ENCODE measurements around the gene TTC31.
"Not testable (repeated sequence)": the region's sequence is repeated elsewhere in the genome, so short reads cannot be mapped to it uniquely, and the experiment has no call there.

TTC31 gene

DNA sequence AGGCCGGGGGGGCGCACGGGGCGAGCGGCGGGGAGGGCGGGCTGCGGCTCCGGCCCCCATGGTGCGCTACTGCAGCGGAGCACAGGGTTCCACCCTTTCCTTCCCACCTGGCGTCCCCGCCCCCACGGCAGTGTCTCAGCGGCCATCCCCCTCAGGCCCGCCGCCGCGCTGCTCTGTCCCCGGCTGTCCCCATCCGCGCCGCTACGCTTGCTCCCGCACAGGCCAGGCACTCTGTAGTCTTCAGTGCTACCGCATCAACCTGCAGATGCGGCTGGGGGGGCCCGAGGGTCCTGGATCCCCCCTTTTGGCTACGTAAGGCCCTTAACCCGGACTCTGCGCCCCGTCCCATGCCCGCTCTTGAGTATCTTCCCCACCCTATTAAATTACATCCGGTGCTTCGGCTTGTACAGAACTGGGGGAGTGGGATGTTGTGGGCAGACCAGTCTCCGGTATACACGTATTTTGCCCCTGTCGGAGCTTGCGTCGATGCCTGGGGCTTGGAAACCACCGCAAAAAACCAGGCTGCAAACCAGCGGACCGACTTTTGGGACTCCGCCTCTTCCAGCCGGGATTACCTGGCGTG lies 25.2 kb upstream of the TTC31 start:
- peak; percentile 69 for DNase-seq (ENCODE audit: low read depth)

DNA sequence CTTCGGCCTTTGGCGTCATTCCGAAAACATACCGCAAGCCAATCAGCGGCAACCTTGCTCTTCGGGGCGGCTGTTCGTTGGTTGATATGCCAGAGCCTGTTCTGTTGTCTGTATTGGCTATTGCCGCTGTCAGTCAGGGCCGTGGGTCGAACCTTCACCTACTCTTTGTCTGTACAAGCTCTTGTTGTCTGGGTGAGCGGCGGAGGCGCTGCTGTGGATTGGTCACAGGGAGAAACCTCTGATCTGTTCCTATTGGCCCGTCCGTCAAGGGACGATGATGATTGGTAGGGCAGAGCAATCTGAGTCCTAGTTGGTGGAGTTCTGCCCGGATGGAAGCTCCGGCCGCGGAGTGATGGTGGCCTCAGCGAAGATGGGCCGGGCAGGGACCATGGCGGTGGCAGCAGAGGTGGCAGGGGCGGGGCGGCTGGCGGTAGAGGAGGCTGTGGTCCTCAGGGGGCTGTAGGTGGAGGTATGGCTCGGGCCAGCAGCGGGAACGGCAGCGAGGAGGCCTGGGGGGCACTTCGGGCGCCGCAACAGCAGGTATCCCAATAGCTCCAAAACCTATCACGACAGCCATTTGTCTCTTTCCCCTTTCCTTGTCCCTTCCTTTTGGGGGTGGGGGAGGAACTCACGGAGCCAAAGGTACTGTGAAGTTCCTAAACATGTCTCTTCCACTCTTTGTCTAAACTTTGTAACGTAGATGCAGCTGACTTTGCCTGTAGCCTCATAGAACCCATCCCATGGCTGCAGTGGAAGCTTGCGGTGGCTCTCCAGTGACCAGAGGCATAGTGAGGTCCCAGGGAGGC lies 24.5 kb upstream of the TTC31 start, which contains the start of gene WBP1:
TSS of gene WBP1 (plus strand) at position 307 of the 806 bp plus-strand sequence. CDS start at position 472, 165 bp downstream.
- peak; percentile 98 for DNase-seq (ENCODE audit: low read depth)

DNA sequence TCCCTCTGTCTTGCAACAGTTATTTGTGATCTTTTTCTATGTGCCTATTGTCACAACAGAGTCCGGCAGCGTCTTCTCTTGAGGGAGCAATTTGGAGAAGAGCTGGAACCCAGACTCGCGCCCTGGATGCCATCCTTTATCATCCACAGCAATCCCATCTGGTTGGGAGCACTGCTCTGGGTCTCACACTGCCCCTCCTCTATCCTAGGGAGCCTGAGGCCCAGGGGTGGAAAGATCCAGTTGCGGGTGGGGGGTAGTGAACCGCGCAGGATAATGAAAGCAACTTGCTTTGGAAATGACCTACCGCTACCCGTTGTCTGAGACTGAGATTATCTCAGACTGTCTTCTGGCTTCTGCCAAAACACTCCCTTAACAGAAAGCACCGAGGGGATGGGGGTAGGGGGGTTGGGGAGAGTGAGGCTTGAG lies 23.9 kb upstream of the TTC31 start:
- no peak for DNase-seq (ENCODE audit: low read depth)

DNA sequence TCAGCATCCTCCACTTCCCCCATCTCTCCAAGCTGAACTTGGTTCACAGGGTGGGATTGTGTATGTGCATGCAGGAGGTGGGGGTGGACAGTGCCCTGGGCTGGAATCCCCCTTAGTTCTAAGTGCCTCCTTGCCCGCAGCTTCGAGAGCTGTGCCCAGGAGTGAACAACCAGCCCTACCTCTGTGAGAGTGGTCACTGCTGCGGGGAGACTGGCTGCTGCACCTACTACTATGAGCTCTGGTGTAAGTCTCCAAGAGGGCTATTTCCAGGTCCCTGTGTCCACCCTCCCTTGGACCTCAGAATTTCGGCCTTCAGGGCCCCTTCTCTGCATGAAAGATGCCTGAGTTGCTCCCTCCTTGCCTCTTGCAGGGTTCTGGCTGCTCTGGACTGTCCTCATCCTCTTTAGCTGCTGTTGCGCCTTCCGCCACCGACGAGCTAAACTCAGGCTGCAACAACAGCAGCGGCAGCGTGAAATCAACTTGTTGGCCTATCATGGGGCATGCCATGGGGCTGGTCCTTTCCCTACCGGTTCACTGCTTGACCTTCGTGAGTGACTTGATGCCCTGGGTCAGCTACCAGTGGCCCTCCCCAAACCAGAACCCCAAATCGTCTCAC lies 23.3 kb upstream of the TTC31 start:
- not testable (repeated sequence) for DNase-seq (ENCODE audit: low read depth)

DNA sequence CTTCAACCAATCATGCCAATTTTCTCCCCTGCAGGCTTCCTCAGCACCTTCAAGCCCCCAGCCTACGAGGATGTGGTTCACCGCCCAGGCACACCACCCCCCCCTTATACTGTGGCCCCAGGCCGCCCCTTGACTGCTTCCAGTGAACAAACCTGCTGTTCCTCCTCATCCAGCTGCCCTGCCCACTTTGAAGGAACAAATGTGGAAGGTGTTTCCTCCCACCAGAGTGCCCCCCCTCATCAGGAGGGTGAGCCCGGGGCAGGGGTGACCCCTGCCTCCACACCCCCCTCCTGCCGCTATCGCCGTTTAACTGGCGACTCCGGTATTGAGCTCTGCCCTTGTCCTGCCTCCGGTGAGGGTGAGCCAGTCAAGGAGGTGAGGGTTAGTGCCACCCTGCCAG lies 22.7 kb upstream of the TTC31 start:
- not testable (repeated sequence) for DNase-seq (ENCODE audit: low read depth)

DNA sequence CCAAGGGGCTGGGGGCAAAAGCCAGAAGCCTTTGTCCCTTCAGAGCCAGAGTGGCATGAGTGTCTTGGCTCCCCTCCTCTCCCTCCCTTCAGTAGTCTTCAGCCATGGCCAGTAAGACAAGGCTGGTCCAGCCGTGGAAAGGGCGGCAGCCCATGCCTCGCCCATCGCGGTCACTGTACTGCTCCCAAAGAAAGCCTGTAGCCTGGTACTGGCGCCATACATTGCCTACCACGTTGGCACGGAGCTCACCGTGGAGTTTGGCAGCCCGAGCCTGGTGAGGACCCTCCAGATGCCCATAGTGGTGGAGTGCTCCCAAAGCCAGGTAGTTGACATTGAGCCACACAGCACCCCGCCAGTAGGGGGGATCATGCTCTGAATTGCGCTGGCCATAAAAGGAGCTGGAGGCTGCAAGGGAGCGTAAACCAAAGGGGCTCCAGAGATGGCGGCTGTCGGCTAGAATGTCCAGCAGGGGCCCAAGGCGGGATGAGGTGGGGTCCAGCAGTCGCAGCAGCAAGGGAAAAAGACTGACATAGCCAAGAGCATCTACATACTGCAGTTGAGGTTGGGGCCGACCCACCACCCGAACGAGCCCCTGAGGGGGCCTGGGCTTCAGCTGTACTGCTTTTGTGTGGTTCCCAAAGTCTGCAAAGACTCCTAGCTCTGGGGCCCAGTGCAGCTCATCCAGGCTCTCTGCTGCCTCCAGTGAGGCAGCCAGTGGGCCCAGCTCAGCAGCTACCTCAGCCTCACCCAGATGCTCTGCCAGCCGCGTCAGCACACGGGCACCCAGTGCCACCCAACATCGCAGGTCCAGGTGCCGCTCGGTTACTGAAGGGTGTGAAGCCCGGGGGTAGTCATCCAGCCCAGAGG lies 21.5 kb upstream of the TTC31 start:
- DNase-seq (ENCODE audit: low read depth): no peak

DNA sequence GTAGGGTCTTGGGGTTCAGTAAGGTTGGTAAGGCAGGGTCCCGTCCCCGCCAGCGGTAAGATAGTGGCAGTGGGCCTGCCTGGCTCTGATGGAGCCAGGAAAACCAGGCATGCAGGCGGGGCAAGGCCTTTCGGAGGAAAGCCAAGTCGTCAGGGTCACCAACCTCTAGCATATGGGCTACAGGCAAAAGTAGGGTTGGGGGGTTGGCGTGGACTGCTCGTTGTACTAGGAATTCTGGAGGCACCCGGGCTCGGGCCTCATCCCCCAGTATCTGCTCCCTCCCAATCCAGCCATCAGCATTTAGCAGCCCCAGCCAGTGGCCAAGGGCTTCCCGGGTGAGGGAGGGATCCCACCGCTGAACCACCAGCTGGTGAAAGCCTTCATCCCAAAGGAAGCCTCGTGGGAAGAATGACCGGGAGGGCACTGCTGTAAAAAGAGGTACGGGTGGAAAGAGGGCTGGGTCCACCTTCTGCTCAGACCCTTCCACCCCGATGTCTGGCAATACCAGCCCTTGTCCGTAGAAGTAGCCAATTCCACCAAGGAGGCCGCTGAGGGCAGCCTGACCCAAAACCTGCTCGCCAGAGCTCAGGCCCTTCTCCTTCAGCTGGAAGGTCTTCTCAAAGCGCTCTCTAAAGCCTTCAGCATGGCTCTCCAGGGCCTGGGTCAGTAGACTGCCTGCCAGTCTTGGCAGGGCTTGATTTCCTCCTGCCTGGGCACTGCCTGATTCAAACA lies 20.7 kb upstream of the TTC31 start:
- no peak for DNase-seq (ENCODE audit: low read depth)

DNA sequence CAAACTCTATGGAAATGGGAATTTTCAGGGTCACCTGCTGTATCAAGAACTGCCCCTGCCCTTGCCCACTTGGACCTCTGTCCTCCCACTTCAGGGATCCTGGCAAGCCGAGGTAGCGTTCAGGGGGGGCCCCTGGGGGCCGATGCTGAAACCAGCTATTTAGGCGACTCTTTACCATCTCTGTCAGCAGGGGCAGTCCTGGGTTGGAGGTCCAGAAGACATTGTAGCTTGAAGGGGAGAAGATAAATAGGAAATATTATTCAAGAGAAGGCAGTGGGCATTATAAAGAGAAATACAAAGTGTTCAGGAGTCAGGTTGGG lies 20.1 kb upstream of the TTC31 start:
- DNase-seq (ENCODE audit: low read depth): no peak

DNA sequence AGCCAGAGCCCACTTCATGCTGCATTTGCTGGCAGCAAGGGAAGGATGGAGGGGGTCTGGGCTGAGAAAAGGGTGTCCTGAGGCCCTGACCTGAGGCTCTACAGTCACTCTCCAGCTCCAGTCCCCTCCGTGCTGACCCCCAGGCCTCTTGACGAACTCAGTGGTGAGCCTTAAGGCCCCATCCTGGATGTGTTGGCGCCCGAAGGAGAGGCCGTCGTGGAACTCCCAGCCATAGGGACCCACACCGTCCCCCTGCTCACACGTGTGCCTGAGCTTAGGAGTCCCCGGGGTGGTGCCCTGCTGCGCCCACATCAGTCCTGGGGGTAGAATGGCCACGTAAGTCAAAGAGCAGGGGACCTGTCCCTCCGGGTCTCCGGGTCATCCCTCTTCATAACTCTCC lies 18.5 kb upstream of the TTC31 start:
- DNase-seq (ENCODE audit: low read depth): no peak

DNA sequence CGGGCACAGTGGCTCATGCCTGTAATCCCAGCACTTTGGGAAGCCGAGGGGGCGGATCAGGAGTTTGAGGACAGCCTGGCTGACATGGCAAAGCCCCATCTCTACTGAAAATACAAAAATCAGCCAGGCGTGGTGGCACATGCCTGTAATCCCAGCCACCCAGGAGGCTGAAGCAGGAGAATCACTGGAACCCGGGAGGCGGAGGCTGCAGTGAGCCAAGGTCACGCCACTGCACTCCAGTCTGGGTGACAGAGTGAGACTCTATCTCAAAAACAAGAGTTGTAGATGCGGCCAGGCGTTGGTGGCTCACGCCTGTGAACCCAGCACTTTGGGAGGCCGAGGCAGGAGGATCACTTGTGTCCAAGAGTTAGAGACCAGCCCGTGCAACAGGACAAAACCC lies 12.1 kb upstream of the TTC31 start:
- not testable (repeated sequence) for DNase-seq (ENCODE audit: low read depth)

DNA sequence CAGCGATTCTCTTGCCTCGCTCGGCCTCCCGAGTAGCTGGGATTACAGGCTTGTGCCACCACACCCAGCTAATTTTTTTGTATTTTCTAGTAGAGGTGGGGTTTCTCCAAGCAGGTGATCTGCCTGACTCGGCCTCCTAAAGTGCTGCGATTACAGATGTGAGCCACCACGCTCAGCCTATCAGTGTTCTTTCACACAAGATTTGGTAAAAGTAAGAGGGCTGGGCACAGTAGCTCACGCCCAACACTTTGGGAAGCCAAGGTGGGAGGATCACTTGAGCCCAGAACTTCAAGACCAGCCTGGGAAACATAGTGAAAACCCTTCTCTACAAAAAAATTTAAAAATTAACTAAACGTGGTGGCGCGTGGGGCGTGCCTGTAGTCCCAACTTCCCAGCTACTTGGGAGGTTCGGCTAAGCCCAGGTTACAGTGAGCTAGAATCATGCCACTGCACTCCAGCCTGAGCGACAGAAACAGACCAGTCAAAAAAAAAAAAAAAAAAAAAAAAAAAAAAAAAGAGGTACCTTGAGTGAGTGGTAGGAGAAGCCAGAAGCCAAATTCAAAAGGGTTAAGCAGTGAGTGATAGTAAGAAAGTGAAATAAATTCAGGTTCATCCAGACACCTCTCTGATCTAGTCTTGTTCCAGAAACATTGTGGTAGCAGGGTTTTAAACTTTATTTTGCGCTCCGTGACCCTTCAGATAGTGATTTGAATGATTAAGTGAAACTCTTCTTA lies 11.4 kb upstream of the TTC31 start:
- DNase-seq (ENCODE audit: low read depth): no peak

DNA sequence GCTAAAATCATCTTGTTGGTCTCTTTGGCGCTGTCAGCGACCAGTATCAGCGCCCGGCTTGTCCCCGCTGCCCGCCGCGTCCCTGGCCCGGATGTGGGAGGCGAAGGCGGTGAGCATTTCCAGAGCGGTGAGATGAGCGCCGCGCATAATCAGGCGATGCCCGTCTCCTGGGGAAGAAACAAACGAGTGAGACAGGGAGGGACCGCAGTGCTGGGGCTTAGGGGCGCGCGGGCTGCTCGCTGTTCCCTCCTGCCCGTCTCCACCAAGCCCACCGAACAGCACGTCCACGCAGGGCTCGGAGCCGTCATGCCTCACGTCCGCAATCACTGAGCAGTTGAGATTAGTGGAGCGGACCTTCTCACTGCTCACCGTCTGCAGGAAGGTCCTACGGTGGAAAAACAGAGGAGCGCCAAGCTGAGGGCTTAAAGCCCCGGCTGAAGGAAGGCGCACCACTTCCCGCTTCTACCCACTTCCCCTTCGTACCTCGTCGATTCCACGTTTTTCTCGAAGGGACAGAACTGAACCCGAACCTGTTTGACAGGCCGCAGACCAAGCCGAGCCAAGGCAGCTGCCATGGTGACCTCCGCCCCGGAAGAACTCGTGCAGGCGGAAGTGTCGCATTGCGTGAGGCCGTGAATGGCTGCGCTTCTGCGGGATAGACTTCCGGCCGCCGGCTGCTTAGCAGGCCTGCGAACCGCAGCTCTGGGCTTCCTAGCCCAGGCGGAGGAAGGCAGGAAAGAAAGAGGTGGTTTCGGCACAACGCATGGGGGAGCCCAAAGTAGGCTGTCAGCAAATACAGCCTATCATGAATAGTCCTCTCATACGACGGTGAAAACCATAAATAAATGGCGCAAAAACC lies 10.6 kb upstream of the TTC31 start, which contains the start of gene MRPL53:
TSS of gene MRPL53 (minus strand) at position 595 of the 859 bp plus-strand sequence. CDS start at position 575, 20 bp downstream.
- peak; percentile 96 for DNase-seq (ENCODE audit: low read depth)

DNA sequence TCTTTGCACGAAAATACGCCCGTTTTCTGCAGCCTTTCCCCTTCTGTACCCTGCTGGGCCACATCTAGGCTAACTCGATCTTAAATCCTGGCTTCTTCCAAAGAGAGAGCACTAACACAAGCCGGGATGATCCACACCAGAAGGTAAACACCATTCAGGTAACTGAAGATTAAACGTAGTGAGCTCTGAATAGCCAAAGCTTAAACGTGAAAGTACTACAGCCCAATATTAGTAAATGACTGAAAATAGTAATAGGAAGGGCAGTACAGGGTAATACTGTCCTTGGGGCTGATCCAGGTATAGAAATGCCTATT lies 10.0 kb upstream of the TTC31 start:
- no peak for DNase-seq (ENCODE audit: low read depth)

DNA sequence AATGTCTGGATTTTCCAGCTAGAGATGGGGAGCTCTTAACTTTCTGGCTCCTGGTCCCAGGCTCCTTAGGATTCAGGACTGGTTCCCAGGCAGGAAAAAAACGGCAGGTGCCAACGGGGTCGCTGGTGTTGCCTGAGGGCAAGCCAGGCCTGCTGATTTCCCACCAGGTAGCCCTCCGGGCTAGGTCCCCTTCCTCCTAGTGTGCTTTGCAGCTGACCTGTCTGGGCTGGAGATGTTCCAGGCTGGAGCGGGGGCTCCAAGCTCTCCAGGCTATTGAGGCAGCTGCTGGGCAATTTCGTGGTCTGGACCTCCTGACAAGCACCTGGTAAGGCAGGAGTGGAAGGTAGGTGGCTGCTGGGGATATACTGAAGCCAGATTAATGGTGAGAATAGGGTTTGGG lies 8.4 kb upstream of the TTC31 start:
- no peak for DNase-seq (ENCODE audit: low read depth)

DNA sequence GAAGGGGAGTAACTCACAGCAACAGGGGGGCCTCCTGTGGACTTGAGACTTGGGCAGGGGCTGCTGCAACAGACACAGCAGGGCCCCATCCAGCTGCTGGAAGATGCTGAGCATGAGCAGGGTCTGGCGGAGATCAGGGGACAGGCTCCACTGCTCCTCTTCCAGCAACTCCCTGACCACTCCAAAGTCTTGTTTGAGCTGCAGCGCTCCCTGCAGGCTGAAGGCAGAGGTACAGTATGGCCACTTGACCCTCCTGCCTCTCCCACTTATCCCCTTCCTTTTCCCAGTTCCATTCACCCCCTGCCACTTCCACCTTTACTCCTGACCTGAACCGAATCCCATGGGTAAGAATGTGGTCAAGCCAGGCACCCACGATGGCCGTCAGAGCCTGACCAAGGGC lies 8.0 kb upstream of the TTC31 start:
- no peak for DNase-seq (ENCODE audit: low read depth)

DNA sequence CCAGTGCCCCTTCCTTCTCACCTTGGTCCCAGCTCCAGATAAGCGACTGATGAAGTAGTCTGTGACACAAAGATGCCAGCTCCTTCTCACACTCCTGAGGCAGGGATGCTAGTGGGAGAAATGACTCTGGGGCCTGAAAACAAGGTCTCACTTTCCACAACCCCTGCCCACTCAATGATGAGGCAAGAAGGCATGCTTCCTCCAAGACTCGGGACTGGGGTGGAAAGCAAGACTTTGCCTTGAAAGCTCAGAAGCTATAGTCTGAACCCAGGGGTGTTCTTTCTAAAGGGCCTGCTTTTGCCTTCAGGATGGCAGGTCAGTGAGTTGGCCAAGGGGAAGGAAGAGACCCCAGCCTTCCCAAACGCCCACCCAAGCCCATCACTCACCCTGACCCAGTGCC lies 1.4 kb upstream of the TTC31 start:
- DNase-seq (ENCODE audit: low read depth): no peak

DNA sequence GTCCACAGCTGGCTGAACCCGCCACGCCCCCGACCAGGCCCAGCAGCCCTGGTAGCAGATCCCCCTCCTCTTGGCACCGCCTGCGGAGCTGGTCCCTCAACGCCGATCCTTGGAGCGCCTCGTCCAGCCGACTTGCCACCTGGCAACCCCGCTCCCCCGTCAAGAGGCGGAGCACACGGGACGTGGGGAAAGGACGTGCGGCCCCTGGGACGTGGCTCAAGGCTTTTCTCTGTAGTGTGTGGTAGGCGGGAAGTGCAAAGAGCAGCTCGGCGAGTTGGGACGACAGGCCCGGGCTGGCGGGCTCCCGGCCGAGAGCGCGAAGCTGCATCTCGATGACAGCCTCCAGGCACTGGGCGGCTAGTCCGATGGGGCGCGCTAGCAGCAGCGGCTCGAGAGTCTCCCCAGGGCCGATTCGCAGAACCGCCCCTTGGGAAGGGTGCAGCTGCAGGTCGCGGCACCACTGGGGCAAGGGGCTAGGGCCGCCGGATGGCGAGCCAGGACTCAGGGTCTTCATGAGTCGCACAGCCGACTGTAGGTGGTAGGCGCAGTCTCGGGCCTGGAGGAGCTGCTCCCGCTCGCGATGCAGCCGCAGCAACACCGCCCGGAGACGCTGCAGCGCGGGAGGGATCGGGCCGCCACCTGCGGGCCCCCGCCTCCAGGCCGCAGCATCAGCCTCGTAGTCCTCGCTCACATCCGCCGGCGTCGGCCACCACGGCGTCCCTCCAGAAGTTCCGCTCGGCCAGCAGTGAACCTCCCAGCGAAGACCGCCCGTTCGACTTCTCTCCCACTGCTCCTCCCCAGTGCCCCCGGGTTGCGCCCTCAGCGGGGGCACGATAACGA lies 700 bp upstream of the TTC31 start:
- DNase-seq (ENCODE audit: low read depth): no peak

DNA sequence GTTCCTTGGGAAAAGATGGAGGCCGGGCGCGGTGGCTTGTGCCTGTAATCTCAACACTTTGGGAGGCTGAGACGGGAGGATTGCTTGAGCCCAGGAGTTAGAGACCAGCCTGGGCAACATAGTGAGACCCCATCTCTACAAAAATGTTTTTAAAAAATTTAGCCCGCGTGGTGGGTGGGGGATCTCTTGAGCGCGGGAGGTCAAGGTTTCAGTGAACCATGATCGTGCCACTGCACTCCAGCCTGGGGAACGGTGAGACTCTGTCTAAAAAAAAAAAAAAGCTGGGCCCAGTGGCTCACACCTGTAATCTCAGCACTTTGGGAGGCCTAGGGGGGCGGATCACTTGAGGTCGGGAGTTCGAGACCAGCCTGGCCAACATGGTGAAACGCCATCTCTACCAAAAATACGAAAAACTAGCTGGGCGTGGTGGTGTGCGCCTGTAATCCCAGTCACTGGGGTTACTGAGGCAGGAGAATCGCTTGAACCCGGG lies 839 bp downstream of the TTC31 start:
- DNase-seq (ENCODE audit: low read depth): not testable (repeated sequence)

DNA sequence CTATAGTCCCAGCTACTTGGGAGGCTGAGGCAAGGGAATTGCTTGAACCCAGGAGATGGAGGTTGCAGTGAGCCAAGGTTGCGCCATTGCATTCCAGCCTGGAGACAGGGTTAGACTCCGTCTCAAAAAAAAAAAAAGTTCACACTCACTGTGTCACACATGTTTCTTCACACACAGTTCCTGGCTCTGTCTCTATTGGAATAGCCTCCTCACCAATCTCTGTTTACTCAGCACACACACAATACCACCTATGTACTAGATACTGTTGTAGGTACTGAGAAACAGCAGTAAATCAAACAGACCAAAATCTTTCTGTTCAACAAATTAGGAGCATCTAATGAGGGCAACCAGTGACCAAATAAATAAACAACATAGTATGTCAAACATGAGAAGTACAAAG lies 3.3 kb downstream of the TTC31 start:
- DNase-seq (ENCODE audit: low read depth): no peak
